Activated CD4-positive, CD25-positive, alpha-beta regulatory T cell treated with anti-CD3 and anti-CD28 coated beads, Interleukin-2, amount 50 U/mL, for 16 hours (primary cell): Measurements from ENCODE around the gene PLXNA3.

Source experiments
- DNase-seq: peaks from one replicate; pipeline ENCODE4 v3.0.0-alpha.2; 2020; ENCODE audit warnings: low read depth, low spot score

The PLXNA3 gene

GRCh38 chrX:154458954-154459778 lies 1.1 kb downstream of the PLXNA3 start:
- DNase-seq = no peak

- DNase-seq = no peak
These were observed 1.8 kb downstream of the PLXNA3 start for GRCh38 chrX:154459832-154460231.

- no peak for DNase-seq
These were observed 2.2 kb downstream of the PLXNA3 start for GRCh38 chrX:154460326-154460725.

GRCh38 chrX:154462396-154462795 lies 4.3 kb downstream of the PLXNA3 start:
- no peak for DNase-seq

- DNase-seq = no peak
These were observed 5.6 kb downstream of the PLXNA3 start for GRCh38 chrX:154463611-154464220.

GRCh38 chrX:154464806-154465365 lies 6.8 kb downstream of the PLXNA3 start:
- DNase-seq = no peak

GRCh38 chrX:154465601-154466000 lies 7.5 kb downstream of the PLXNA3 start:
- no peak for DNase-seq

GRCh38 chrX:154466036-154466435 lies 8.0 kb downstream of the PLXNA3 start:
- no peak for DNase-seq

GRCh38 chrX:154466907-154467306 lies 8.8 kb downstream of the PLXNA3 start:
- DNase-seq = no peak

GRCh38 chrX:154467556-154467955 lies 9.5 kb downstream of the PLXNA3 start:
- DNase-seq = no peak

GRCh38 chrX:154468217-154468616 lies 10.1 kb downstream of the PLXNA3 start:
- no peak for DNase-seq

GRCh38 chrX:154469114-154469513 lies 11.0 kb downstream of the PLXNA3 start:
- no peak for DNase-seq

- no peak for DNase-seq
These were observed 11.8 kb downstream of the PLXNA3 start for GRCh38 chrX:154469880-154470279.

- no peak for DNase-seq
These were observed 12.4 kb downstream of the PLXNA3 start for GRCh38 chrX:154470434-154470833.

- DNase-seq = no peak
These were observed 13.0 kb downstream of the PLXNA3 start for GRCh38 chrX:154470914-154471568.

GRCh38 chrX:154471839-154472684 lies 14.0 kb downstream of the PLXNA3 start:
- DNase-seq = no peak

- no peak for DNase-seq
These were observed 14.9 kb downstream of the PLXNA3 start for GRCh38 chrX:154472685-154473632.

- DNase-seq = no peak
These were observed 15.6 kb downstream of the PLXNA3 start for GRCh38 chrX:154473683-154474082.

GRCh38 chrX:154476821-154477220 lies 18.7 kb downstream of the PLXNA3 start:
- no peak for DNase-seq

- DNase-seq = no peak
These were observed 19.9 kb downstream of the PLXNA3 start for GRCh38 chrX:154477891-154478477.
